ENCODE data around the gene ETFBKMT.
"Not testable (repeated sequence)": the region's sequence is repeated elsewhere in the genome, so short reads cannot be mapped to it uniquely, and the experiment has no call there.

The ETFBKMT gene

DNA sequence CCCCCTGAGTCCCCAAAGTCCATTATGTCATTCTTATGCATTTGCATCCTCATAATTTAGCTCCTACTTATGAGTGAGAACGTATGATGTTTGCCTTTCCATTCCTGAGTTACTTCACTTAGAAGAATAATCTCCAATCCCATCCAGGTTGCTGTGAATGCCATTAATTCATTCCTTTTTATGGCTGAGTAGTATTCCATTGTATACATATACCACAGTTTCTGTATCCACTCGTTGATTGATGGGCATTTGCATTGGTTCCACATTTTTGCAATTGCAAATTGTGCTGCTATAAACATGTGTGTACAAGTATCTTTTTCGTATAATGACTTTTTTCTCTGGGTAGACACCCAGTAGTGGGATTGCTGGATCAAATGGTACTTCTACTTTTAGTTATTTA is 30.4 kb downstream of the ETFBKMT start:
- not testable (repeated sequence) for H3K4me1 ChIP-seq (ENCODE audit: control insufficient read depth, insufficient read depth, low read length); H3K4me3 ChIP-seq (ENCODE audit: low read length in 2 of 2); H3K9ac ChIP-seq (ENCODE audit: low read length in 2 of 2); H3K27me3 ChIP-seq (ENCODE audit: control insufficient read depth in 1 of 2, insufficient read depth in 2 of 2, low read length in 2 of 2); H3K27ac ChIP-seq (ENCODE audit: low read length); H3K9me3 ChIP-seq (ENCODE audit: control insufficient read depth in 2 of 2, low read length in 2 of 2); H3K36me3 ChIP-seq (ENCODE audit: control insufficient read depth in 2 of 2, insufficient read depth in 2 of 2, low read length in 2 of 2)

DNA sequence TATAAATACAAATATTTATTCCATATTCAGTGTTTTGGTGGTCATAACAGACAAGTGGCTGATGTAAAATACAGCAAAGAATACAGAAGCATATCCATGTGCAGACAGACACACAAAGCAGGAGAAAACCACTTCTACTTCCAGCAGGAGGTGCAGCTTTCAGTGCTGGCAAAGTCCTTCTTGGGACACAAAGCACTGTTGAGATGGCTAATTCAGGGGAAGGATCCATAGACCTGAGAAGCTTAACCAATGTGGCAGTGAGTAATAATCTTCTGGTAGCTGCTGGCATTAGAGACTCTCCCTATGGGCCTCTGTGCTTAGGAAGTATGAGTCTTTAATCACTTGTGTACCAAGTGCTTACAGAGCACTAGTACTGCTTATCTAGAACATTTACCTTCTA is 42.6 kb downstream of the ETFBKMT start:
- no peak overlapping the region for H3K4me3 ChIP-seq (ENCODE audit: low read length in 2 of 2)
- H3K9me3 ChIP-seq (ENCODE audit: control insufficient read depth in 2 of 2, low read length in 2 of 2) = no peaks in the 10 kb centered on the region

DNA sequence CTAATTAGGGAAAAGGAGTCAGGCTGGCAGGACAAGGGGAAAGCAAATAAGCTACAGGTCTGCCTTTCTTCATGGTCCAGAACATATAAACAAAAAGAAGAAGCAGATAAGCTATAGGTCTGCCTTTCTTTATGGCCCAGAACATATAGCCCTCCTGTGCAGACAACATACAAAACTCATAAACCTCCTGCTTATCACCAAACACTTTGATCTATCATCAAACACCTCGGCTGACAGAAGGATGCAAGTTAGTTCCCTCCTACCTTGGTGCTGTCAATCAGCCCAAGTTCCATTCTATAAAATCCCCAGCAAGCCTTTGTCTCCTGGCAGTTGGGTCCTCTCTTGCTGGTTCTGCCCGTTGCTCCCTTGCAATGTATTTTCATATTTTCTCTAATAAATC is 46.1 kb downstream of the ETFBKMT start:
- Histone ChIP-seq H3K27me3 (ENCODE audit: control insufficient read depth in 1 of 2, insufficient read depth in 2 of 2, low read length in 2 of 2) (no peaks in the 10 kb centered on the region), H3K36me3 (ENCODE audit: control insufficient read depth in 2 of 2, insufficient read depth in 2 of 2, low read length in 2 of 2) (no peaks in the 10 kb centered on the region), H3K4me3 (ENCODE audit: low read length in 2 of 2) (no peak overlapping the region), H3K4me1 (ENCODE audit: control insufficient read depth, insufficient read depth, low read length) (no peaks in the 10 kb centered on the region), H3K27ac (ENCODE audit: low read length) (no peak overlapping the region), H3K9me3 (ENCODE audit: control insufficient read depth in 2 of 2, low read length in 2 of 2) (no peaks in the 10 kb centered on the region), H3K9ac (ENCODE audit: low read length in 2 of 2) (no peak overlapping the region)

More for the DNA sequence above, 42.6 kb downstream of the ETFBKMT start:
- peaks cover 5 to 13% of the 10 kb centered on the region in 2 donors for H3K36me3 ChIP-seq (ENCODE audit: control insufficient read depth in 2 of 2, insufficient read depth in 2 of 2, low read length in 2 of 2)
- H3K4me1 ChIP-seq (ENCODE audit: control insufficient read depth, insufficient read depth, low read length) = no peaks in the 10 kb centered on the region
- no peak overlapping the region for H3K27ac ChIP-seq (ENCODE audit: low read length)
- H3K27me3 ChIP-seq (ENCODE audit: control insufficient read depth in 1 of 2, insufficient read depth in 2 of 2, low read length in 2 of 2) = no peaks in the 10 kb centered on the region
- no peak overlapping the region for H3K9ac ChIP-seq (ENCODE audit: low read length in 2 of 2)

DNA sequence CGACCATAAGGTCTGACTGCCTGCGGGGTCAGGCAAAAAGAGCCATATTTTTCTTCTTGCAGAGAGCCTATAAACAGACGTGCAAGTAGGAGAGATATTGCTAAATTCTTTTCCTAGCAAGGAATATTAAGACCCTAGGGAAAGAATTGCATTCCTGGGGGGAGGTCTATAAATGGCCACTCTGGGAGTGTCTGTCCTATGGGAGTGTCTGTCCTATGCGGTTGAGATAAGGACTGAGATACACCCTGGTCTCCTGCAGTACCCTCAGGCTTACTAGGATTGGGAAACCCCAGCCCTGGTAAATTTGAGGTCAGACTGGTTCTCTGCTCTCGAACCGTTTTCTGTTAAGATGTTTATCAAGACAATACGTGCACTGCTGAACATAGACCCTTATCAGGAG is 48.6 kb downstream of the ETFBKMT start:
- not testable (repeated sequence) for H3K4me1 ChIP-seq (ENCODE audit: control insufficient read depth, insufficient read depth, low read length); H3K36me3 ChIP-seq (ENCODE audit: control insufficient read depth in 2 of 2, insufficient read depth in 2 of 2, low read length in 2 of 2); H3K9ac ChIP-seq (ENCODE audit: low read length in 2 of 2); H3K27me3 ChIP-seq (ENCODE audit: control insufficient read depth in 1 of 2, insufficient read depth in 2 of 2, low read length in 2 of 2); H3K4me3 ChIP-seq (ENCODE audit: low read length in 2 of 2); H3K9me3 ChIP-seq (ENCODE audit: control insufficient read depth in 2 of 2, low read length in 2 of 2); H3K27ac ChIP-seq (ENCODE audit: low read length)

DNA sequence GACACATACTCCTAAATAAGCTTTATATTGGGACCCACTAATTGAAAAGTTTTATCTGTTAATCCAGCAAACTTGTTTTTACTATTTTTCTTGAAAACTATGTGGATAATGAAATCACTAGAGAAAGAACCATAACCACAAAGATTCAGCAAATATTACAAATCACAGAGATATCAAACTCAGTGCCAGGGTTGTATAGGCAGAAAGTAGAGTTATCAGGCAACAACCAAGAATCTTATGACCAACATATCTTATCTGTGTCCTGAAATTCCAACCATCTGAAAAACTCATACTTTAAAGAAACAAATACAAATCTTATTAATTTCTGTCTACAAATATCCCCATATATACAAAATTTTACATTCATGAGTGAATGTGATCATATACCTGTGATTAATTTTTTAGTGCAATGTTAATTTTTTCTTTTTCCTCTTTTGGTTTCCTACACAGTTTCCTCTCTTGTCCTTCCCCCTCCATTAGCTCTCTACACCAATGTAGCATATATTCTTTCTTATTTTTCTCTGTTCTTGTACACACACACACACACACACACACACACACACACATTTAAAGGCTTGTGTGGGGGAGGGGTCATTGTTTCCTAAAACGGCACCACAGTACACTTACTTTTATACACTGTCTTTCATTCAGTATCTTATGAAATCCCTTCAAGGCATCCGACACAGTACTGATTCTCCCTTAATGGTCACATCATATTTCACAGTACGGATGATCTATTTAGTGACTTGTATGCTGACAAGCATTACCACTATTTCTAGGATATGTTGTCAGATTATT is 50.7 kb downstream of the ETFBKMT start:
- H3K9ac ChIP-seq (ENCODE audit: low read length in 2 of 2) = no peak overlapping the region
- H3K27ac ChIP-seq (ENCODE audit: low read length) = no peak overlapping the region
- no peak overlapping the region for H3K4me3 ChIP-seq (ENCODE audit: low read length in 2 of 2)
- no peaks in the 10 kb centered on the region for H3K4me1 ChIP-seq (ENCODE audit: control insufficient read depth, insufficient read depth, low read length)
- H3K36me3 ChIP-seq (ENCODE audit: control insufficient read depth in 2 of 2, insufficient read depth in 2 of 2, low read length in 2 of 2) = no peaks in the 10 kb centered on the region
- H3K27me3 ChIP-seq (ENCODE audit: control insufficient read depth in 1 of 2, insufficient read depth in 2 of 2, low read length in 2 of 2) = no peaks in the 10 kb centered on the region
- H3K9me3 ChIP-seq (ENCODE audit: control insufficient read depth in 2 of 2, low read length in 2 of 2) = no peaks in the 10 kb centered on the region

DNA sequence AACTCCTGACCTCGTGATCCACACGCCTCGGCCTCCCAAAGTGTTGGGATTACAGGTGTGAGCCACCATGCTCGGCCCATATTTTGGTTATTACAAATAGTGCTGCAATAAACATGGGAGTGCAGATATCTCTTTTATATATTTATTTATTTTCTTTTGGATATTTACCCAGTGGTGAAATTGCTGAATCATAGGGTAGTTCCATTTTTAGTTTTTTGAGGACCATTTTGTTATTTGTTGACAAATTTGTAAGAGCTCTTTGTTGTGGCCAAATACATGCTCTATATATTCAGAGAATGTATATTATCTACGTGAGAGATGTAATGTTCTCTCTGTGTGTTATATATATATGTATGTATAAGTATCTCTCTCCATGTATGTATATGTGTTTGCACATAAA is 53.4 kb downstream of the ETFBKMT start:
- Histone ChIP-seq H3K27ac (ENCODE audit: low read length) (no peak overlapping the region), H3K4me1 (ENCODE audit: control insufficient read depth, insufficient read depth, low read length) (no peaks in the 10 kb centered on the region), H3K36me3 (ENCODE audit: control insufficient read depth in 2 of 2, insufficient read depth in 2 of 2, low read length in 2 of 2) (no peaks in the 10 kb centered on the region), H3K9ac (ENCODE audit: low read length in 2 of 2) (no peak overlapping the region), H3K4me3 (ENCODE audit: low read length in 2 of 2) (no peak overlapping the region), H3K27me3 (ENCODE audit: control insufficient read depth in 1 of 2, insufficient read depth in 2 of 2, low read length in 2 of 2) (no peaks in the 10 kb centered on the region), H3K9me3 (ENCODE audit: control insufficient read depth in 2 of 2, low read length in 2 of 2) (no peaks in the 10 kb centered on the region)

DNA sequence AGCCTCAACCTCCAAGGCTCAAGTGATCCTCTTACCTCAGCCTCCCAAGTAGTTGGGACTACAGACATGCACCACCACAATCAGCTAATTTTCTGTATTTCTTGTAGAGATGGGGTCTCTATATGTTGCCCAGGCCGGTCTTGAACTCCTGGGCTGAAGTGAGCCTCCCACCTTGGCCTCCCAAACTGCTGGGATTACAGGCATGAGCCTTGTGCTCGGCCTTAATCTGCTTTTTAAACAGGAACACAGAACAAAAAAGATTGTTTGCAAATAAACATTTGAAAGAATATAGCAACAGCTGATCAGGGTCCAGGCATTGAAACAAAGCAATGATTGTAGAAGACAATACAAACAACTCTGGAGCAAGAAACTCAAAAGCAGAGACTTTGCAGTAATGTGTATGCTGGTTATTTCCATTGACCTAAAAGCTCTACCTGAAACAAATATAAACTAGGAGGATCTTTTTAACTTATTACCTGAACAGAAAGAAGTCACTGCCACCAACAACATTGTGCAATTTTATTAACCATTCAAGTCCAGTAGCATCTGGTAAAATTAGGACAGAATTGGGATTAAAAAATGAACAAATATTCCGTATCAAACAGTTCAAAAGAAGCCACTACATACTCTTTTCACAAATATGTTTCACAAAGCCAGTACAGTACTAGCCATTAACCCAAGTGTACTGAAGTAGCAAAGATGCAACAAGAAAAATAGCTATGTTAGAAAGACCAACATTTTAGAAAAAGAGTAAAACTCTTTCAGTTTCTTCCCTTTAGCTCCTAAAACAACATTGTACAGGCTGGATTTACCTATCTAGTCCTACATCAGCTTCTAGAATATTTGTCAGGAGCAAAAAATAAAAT is 55.2 kb downstream of the ETFBKMT start:
- Histone ChIP-seq H3K9ac (ENCODE audit: low read length in 2 of 2) (no peak overlapping the region), H3K9me3 (ENCODE audit: control insufficient read depth in 2 of 2, low read length in 2 of 2) (no peaks in the 10 kb centered on the region), H3K27me3 (ENCODE audit: control insufficient read depth in 1 of 2, insufficient read depth in 2 of 2, low read length in 2 of 2) (no peaks in the 10 kb centered on the region), H3K36me3 (ENCODE audit: control insufficient read depth in 2 of 2, insufficient read depth in 2 of 2, low read length in 2 of 2) (no peaks in the 10 kb centered on the region), H3K4me1 (ENCODE audit: control insufficient read depth, insufficient read depth, low read length) (no peaks in the 10 kb centered on the region), H3K27ac (ENCODE audit: low read length) (no peak overlapping the region), H3K4me3 (ENCODE audit: low read length in 2 of 2) (no peak overlapping the region)

DNA sequence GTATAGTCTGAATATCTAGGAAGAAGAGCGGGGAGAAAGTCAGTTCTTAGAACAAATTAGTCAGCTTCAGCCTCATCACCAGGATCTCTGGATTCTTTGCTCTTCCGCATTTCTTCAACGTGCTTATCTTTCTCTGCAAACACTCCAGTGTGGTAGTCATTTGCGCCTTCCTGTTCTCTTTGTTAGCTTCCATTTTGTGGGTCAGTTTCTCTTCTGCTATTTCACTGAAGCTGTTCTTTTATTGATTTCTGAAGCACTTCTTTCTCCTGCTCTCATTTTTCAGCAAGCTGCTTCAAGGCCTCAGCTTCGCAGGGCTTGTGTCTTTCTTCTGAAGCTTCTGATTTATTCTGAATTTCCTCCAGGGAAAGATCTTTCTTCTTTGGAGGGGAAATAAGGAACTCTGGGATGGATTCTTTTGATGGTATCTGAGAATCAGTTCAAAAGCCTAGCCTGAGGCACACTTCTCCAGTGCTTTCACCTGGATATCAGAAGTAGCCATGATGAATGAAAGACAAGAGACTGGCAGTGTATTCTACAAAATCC is 55.9 kb downstream of the ETFBKMT start:
- H3K9me3 ChIP-seq (ENCODE audit: control insufficient read depth in 2 of 2, low read length in 2 of 2) = no peaks in the 10 kb centered on the region
- no peak overlapping the region for H3K4me3 ChIP-seq (ENCODE audit: low read length in 2 of 2)
- no peaks in the 10 kb centered on the region for H3K4me1 ChIP-seq (ENCODE audit: control insufficient read depth, insufficient read depth, low read length)
- no peaks in the 10 kb centered on the region for H3K36me3 ChIP-seq (ENCODE audit: control insufficient read depth in 2 of 2, insufficient read depth in 2 of 2, low read length in 2 of 2)
- H3K27ac ChIP-seq (ENCODE audit: low read length) = no peak overlapping the region
- H3K27me3 ChIP-seq (ENCODE audit: control insufficient read depth in 1 of 2, insufficient read depth in 2 of 2, low read length in 2 of 2) = no peaks in the 10 kb centered on the region
- no peak overlapping the region for H3K9ac ChIP-seq (ENCODE audit: low read length in 2 of 2)

DNA sequence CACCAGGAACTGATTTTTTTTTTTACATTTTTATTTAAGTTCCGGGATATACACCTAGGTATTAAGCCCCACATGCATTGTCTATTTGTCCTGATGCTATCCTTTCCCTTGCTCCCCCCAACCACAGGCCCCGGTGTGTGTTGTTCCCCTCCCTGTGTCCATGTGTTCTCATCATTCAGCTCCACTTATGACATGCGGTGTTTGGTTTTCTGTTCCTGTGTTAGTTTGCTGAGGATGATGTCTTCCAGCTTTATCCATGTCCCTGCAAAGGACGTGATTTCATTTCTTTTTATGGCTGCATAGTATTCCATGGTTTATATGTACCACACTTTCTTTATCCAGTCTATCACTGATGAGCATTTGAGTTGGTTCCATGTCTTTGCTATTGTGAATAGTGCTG is 57.5 kb downstream of the ETFBKMT start:
- not testable (repeated sequence) for H3K27me3 ChIP-seq (ENCODE audit: control insufficient read depth in 1 of 2, insufficient read depth in 2 of 2, low read length in 2 of 2); H3K4me1 ChIP-seq (ENCODE audit: control insufficient read depth, insufficient read depth, low read length); H3K9me3 ChIP-seq (ENCODE audit: control insufficient read depth in 2 of 2, low read length in 2 of 2); H3K9ac ChIP-seq (ENCODE audit: low read length in 2 of 2); H3K36me3 ChIP-seq (ENCODE audit: control insufficient read depth in 2 of 2, insufficient read depth in 2 of 2, low read length in 2 of 2); H3K27ac ChIP-seq (ENCODE audit: low read length); H3K4me3 ChIP-seq (ENCODE audit: low read length in 2 of 2)

DNA sequence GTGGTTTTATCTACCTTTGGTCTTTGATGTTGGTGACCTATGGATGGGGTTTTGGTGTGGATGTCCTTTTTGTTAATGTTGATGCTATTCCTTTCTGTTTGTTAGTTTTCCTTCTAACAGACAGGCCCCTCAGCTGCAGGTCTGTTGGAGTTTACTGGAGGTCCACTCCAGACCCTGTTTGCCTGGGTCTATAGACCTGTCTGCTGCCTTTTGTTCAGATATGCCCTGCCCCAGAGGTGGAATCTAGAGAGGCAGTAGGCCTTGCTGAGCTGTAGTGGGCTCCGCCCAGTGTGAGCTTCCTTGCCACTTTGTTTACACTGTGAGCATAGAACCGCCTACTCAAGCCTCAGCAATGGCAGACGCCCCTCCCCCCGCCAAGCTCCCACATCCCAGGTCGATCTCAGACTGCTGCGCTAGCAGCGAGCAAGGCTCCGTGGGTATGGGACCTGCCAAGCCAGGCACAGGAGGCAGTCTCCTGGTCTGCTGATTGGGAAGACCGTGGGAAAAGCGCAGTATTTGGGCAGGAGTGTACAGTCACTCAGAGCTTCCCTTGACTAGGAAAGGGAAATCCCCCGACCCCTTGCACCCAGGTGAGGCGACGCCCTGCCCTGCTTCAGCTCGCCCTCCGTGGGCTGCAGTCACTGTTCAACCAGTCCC is 59.2 kb downstream of the ETFBKMT start:
- not testable (repeated sequence) for H3K9ac ChIP-seq (ENCODE audit: low read length in 2 of 2); H3K9me3 ChIP-seq (ENCODE audit: control insufficient read depth in 2 of 2, low read length in 2 of 2); H3K4me3 ChIP-seq (ENCODE audit: low read length in 2 of 2); H3K27me3 ChIP-seq (ENCODE audit: control insufficient read depth in 1 of 2, insufficient read depth in 2 of 2, low read length in 2 of 2); H3K4me1 ChIP-seq (ENCODE audit: control insufficient read depth, insufficient read depth, low read length); H3K27ac ChIP-seq (ENCODE audit: low read length); H3K36me3 ChIP-seq (ENCODE audit: control insufficient read depth in 2 of 2, insufficient read depth in 2 of 2, low read length in 2 of 2)

Data from stomach smooth muscle (tissue), 2 donors.